ENCODE data around the gene MTCL1.

MTCL1 gene

GRCh38 chr18:8713691-8714090, 8.3 kb downstream of the MTCL1 start:
- Histone ChIP-seq H3K9me3 (ENCODE audit: insufficient read depth, low read length, severe bottlenecking) (no peaks in the 10 kb centered on the region), H3K9ac (ENCODE audit: low read depth, low read length) (no peak overlapping the region), H2AFZ (ENCODE audit: low read depth, low read length) (no peak overlapping the region), H3K27me3 (ENCODE audit: insufficient read depth, low read length, poor library complexity) (no peaks in the 10 kb centered on the region), H4K20me1 (ENCODE audit: insufficient read depth, low read length) (no peaks in the 10 kb centered on the region), H3K36me3 (ENCODE audit: insufficient read depth, low read length) (no peaks in the 10 kb centered on the region), H3K4me3 (ENCODE audit: low read depth in 1 of 2, low read length in 2 of 2) (no peak overlapping the region), H3K4me1 (ENCODE audit: insufficient read depth, low read length) (no peaks in the 10 kb centered on the region), H3K79me2 (ENCODE audit: insufficient read depth, low read length) (no peaks in the 10 kb centered on the region), H3K27ac (ENCODE audit: low read length) (no peak overlapping the region), H3K4me2 (ENCODE audit: insufficient read depth, low read length) (no peak overlapping the region)
- ATAC-seq (ENCODE audit: insufficient read depth, low read depth) = no peak
- TF ChIP-seq EZH2 (IDR thresholded peaks at IDR 0.05; ENCODE audit: borderline replicate concordance, low read depth, low read length, severe bottlenecking) = no peak
- no peak for TF ChIP-seq CTCF (IDR thresholded peaks at IDR 0.05; ENCODE audit: borderline replicate concordance, extremely low read depth, low read length, poor library complexity, severe bottlenecking)
- no peak for DNase-seq

- no peaks in the 10 kb centered on the region for H4K20me1 ChIP-seq (ENCODE audit: insufficient read depth, low read length)
- H3K4me3 ChIP-seq (ENCODE audit: low read depth in 1 of 2, low read length in 2 of 2) = no peak overlapping the region
- H2AFZ ChIP-seq (ENCODE audit: low read depth, low read length) = no peak overlapping the region
- H3K27ac ChIP-seq (ENCODE audit: low read length) = no peak overlapping the region
- ATAC-seq (ENCODE audit: insufficient read depth, low read depth) = no peak
- H3K4me1 ChIP-seq (ENCODE audit: insufficient read depth, low read length) = no peaks in the 10 kb centered on the region
- no peak for TF ChIP-seq CTCF (IDR thresholded peaks at IDR 0.05; ENCODE audit: borderline replicate concordance, extremely low read depth, low read length, poor library complexity, severe bottlenecking)
- TF ChIP-seq EZH2 (IDR thresholded peaks at IDR 0.05; ENCODE audit: borderline replicate concordance, low read depth, low read length, severe bottlenecking) = no peak
- DNase-seq = no peak
- no peak overlapping the region for H3K4me2 ChIP-seq (ENCODE audit: insufficient read depth, low read length)
- H3K79me2 ChIP-seq (ENCODE audit: insufficient read depth, low read length) = no peaks in the 10 kb centered on the region
- no peak overlapping the region for H3K9ac ChIP-seq (ENCODE audit: low read depth, low read length)
- H3K27me3 ChIP-seq (ENCODE audit: insufficient read depth, low read length, poor library complexity) = no peaks in the 10 kb centered on the region
- no peaks in the 10 kb centered on the region for H3K9me3 ChIP-seq (ENCODE audit: insufficient read depth, low read length, severe bottlenecking)
- no peaks in the 10 kb centered on the region for H3K36me3 ChIP-seq (ENCODE audit: insufficient read depth, low read length)
Observed at GRCh38 chr18:8715599-8715998, 10.2 kb downstream of the MTCL1 start.

GRCh38 chr18:8717011-8717770, 11.8 kb downstream of the MTCL1 start:
- Histone ChIP-seq H3K4me2 (ENCODE audit: insufficient read depth, low read length) (no peak overlapping the region), H3K79me2 (ENCODE audit: insufficient read depth, low read length) (no peaks in the 10 kb centered on the region), H3K4me1 (ENCODE audit: insufficient read depth, low read length) (no peaks in the 10 kb centered on the region), H3K9me3 (ENCODE audit: insufficient read depth, low read length, severe bottlenecking) (no peaks in the 10 kb centered on the region), H3K9ac (ENCODE audit: low read depth, low read length) (no peak overlapping the region), H3K27me3 (ENCODE audit: insufficient read depth, low read length, poor library complexity) (no peaks in the 10 kb centered on the region), H2AFZ (ENCODE audit: low read depth, low read length) (no peak overlapping the region), H4K20me1 (ENCODE audit: insufficient read depth, low read length) (no peaks in the 10 kb centered on the region), H3K36me3 (ENCODE audit: insufficient read depth, low read length) (peaks cover 7% of the 10 kb centered on the region; the same call in 1 of the 2 replicates), H3K4me3 (ENCODE audit: low read depth in 1 of 2, low read length in 2 of 2) (no peak overlapping the region), H3K27ac (ENCODE audit: low read length) (no peak overlapping the region)
- DNase-seq = no peak
- TF ChIP-seq CTCF (IDR thresholded peaks at IDR 0.05; ENCODE audit: borderline replicate concordance, extremely low read depth, low read length, poor library complexity, severe bottlenecking) (no peak), EZH2 (IDR thresholded peaks at IDR 0.05; ENCODE audit: borderline replicate concordance, low read depth, low read length, severe bottlenecking) (no peak)
- no peak for ATAC-seq (ENCODE audit: insufficient read depth, low read depth)
